Esophagus squamous epithelium (tissue), 5 donors: ENCODE measurements around the gene ANKLE2. TPM values are rescaled to one million over a fixed set of nuclear protein-coding genes. Genes with fewer than 3 reads are reported as not detected.
A peak's percentile ranks its signal among the peaks of the same experiment; 100 is the strongest.
"Not testable (repeated sequence)": the region's sequence is repeated elsewhere in the genome, so short reads cannot be mapped to it uniquely, and the experiment has no call there.

Experiments used
- DNase-seq: peaks from one replicate; lab custom pipeline; 2025; lab: John Stamatoyannopoulos, UW
- H3K27ac ChIP-seq, 4 donors: fragments of 200-600 bp; sonication (generic); one replicate each; pipeline ENCODE4 v1.5.1; 2016 to 2019; ENCODE audit warnings: mild to moderate bottlenecking in 1 of 4
- H3K27me3 ChIP-seq, 4 donors: fragments of 200-600 bp; sonication (generic); 1 replicate in 3 of 4; 2 replicates in 1 of 4; pipeline versions ENCODE4 v1.5.1 to v1.6.0; 2017 to 2021; ENCODE audit warnings: antibody characterized with exemption in 1 of 4
- H3K36me3 ChIP-seq, 3 donors: fragments of 200-600 bp; sonication (generic); one replicate each; pipeline ENCODE4 v1.5.1; 2016 to 2019
- H3K4me1 ChIP-seq, 3 donors: fragments of 200-600 bp; sonication (generic); one replicate each; pipeline ENCODE4 v1.5.1; 2017 to 2019
- H3K4me3 ChIP-seq, 4 donors: fragments of 200-600 bp; sonication (generic); 1 replicate in 3 of 4; 2 replicates in 1 of 4; pipeline ENCODE4 v1.5.1; 2016 to 2019; ENCODE audit warnings: mild to moderate bottlenecking in 2 of 4, moderate library complexity in 1 of 4
- H3K9me3 ChIP-seq, 3 donors: fragments of 200-600 bp; sonication (generic); one replicate each; pipeline ENCODE4 v1.5.1; 2016 to 2019
- CTCF ChIP-seq, 6 experiments: fragments of 450-650 bp in 4 of 6; fragments of 200-600 bp in 2 of 6; sonication (generic) in 2 of 6; IDR thresholded peaks; one replicate each; pipeline ENCODE4 v1.5.1; 2016 to 2019; ENCODE audit warnings: antibody characterized with exemption in 6 of 6, mild to moderate bottlenecking in 4 of 6, moderate library complexity in 4 of 6
- POLR2A ChIP-seq, 4 donors: fragments of 450-650 bp; IDR thresholded peaks; one replicate each; pipeline ENCODE4 v1.6.1; 2017; ENCODE audit warnings: antibody characterized with exemption in 4 of 4, mild to moderate bottlenecking in 4 of 4, moderate library complexity in 3 of 4
- WGBS, 2 donors: methylation state at CpG; one replicate each; pipeline ENCODE4 v1.1.5; 2018; 5-methylcytosine and 5-hydroxymethylcytosine counted together
- intact Hi-C: fragments of 100-400 bp; cut with DNase I; formaldehyde crosslinking; loops from one replicate; pipeline ENCODE4 v1.15.0; 2022
- total RNA-seq, 4 donors: library from RNA; depleted of rRNA; stranded (reverse); fragments of >200 nt; gene quantifications; one replicate each; pipeline ENCODE4 v1.1.0, GENCODE V29; 2016
- donor health status: DM: yes; HTN: yes; CAD: no.

ANKLE2 gene
- total RNA-seq, 4 donors from 2014 or later = 26.4 to 73.5 (median 57.7) TPM

DNA sequence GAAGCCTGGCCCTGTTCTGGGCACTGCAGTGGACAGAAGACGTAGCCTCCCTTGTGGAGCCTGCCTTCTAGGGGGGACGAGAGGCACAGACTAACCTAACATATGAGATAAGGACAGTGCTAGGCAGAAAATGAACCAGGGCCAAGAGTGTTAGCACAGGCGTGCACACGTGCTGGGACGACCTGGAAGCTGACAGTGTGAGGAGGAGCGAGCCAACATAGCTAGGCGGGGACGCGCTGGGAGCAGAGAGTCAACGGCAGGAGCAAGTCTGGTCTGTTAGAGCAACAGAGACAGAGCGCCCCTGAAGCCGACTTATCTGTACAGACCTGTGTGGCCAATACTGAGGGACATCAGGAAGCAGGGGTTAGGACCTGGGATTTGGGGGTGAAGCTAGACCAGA, 66.2 kb downstream of the ANKLE2 start:
- H3K4me3 ChIP-seq = no peak overlapping the region
- DNase-seq = no peak
- no peak for TF ChIP-seq POLR2A (IDR thresholded peaks at IDR 0.05)
- no peak for TF ChIP-seq CTCF (IDR thresholded peaks at IDR 0.05)

DNA sequence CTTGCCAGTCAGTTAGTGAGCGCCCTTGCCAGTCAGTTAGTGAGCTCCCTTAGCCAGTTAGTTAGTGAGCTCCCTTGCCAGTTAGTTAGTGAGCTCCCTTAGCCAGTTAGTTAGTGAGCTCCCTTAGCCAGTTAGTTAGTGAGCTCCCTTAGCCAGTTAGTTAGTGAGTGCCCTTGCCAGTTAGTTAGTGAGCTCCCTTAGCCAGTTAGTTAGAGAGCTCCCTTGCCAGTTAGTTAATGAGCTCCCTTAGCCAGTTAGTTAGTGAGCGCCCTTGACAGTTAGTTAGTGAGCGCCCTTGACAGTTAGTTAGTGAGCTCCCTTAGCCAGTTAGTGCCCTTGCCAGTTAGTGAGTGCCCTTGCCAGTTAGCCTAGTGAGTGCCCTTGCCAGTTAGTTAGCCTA, 66.7 kb downstream of the ANKLE2 start:
- intact Hi-C loops, H3K4me1 ChIP-seq, DNase-seq, H3K27ac ChIP-seq, H3K9me3 ChIP-seq, H3K27me3 ChIP-seq, H3K4me3 ChIP-seq: not testable (repeated sequence)
- peaks cover 0 to 54% (median 0%) of the 10 kb centered on the region in 3 donors for H3K36me3 ChIP-seq
- WGBS, 2 donors = 94 to 100% methylated on average over 1 to 3 of the region's 3 CpGs

More for the DNA sequence above, 66.2 kb downstream of the ANKLE2 start:
- Histone ChIP-seq H3K4me1 (peaks cover 0 to 7% (median 0%) of the 10 kb centered on the region in 3 donors), H3K27ac (no peak overlapping the region), H3K9me3 (no peaks in the 10 kb centered on the region), H3K27me3 (no peaks in the 10 kb centered on the region), H3K36me3 (peaks cover 0 to 58% (median 0%) of the 10 kb centered on the region in 3 donors)
- intact Hi-C loops = no loop called here
- WGBS, 2 donors = 76 to 84% methylated on average over 10 of the region's 12 CpGs

DNA sequence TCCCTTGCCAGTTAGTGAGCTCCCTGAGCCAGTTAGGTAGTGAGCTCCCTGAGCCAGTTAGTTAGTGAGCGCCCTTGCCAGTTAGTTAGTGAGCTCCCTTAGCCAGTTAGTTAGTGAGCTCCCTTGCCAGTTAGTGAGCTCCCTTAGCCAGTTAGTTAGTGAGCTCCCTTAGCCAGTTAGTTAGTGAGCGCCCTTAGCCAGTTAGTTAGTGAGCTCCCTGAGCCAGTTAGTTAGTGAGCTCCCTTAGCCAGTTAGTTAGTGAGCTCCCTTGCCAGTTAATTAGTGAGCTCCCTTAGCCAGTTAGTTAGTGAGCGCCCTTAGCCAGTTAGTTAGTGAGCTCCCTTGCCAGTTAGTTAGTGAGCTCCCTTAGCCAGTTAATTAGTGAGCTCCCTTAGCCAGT, 69.6 kb downstream of the ANKLE2 start:
- Histone ChIP-seq H3K36me3 (peaks cover 0 to 25% (median 0%) of the 10 kb centered on the region in 3 donors), H3K4me1 (peaks cover 0 to 13% (median 0%) of the 10 kb centered on the region in 3 donors)
- H3K4me3 ChIP-seq, H3K27ac ChIP-seq, H3K9me3 ChIP-seq, DNase-seq, intact Hi-C loops, H3K27me3 ChIP-seq: not testable (repeated sequence)
- 90 to 100% methylated on average over 1 to 2 of the region's 3 CpGs for WGBS, 2 donors

DNA sequence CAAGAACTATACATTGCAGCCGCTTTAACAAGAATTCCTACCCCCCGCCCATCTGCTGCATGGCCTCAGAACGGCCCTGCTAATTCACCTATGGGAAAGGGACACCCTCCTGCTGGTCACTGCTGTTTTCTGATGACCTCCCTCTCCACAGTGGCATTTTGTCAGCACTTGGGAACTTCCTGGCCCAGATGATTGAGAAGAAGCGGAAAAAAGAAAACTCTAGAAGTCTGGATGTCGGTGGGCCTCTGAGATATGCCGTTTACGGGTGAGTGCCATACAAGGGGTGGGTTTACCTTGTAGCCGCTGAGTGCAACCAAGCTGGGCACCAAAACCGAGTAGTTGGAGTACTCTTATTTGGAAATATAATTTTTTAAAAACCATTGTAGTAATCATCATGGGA, 71.5 kb downstream of the ANKLE2 start:
- TF ChIP-seq CTCF (IDR thresholded peaks at IDR 0.05) = no peak
- TF ChIP-seq POLR2A (IDR thresholded peaks at IDR 0.05) = no peak
- 91 to 96% methylated on average over 9 of the region's 9 CpGs for WGBS, 2 donors
- intact Hi-C loops = no loop called here
- DNase-seq = no peak
- Histone ChIP-seq H3K9me3 (no peaks in the 10 kb centered on the region), H3K27me3 (no peaks in the 10 kb centered on the region), H3K27ac (no peak overlapping the region), H3K36me3 (peaks cover 0 to 8% (median 0%) of the 10 kb centered on the region in 3 donors), H3K4me1 (peaks cover 0 to 23% (median 8%) of the 10 kb centered on the region in 3 donors), H3K4me3 (no peak overlapping the region)

DNA sequence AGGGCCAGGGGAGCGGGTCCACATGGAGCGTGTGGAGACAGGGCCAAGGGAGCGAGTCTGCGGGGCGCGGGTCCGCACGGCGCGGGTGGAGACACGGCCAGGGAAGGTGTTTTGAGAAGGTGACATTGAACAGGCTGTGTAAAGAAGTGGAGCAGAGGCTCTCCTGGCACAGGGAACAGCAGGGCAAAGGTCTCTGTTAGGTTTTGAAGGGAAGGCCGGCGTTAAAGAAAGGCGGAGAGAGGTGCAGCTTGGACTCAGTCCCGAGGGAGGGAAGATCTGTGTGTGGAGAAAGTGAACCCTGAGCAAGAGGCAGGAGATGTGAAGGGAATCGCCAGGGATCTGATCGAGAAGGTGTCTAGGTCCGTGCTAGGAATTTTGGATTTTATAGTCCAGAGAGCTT, 72.4 kb downstream of the ANKLE2 start:
- peak overlapping the region in 1 of 4 donors; percentile 12 for H3K4me3 ChIP-seq
- WGBS, 2 donors = 80 to 88% methylated on average over 18 of the region's 18 CpGs
- no peak overlapping the region for H3K27ac ChIP-seq
- H3K27me3 ChIP-seq = no peaks in the 10 kb centered on the region
- H3K36me3 ChIP-seq = peaks cover 0 to 8% (median 0%) of the 10 kb centered on the region in 3 donors
- no peaks in the 10 kb centered on the region for H3K9me3 ChIP-seq
- peaks cover 0 to 24% (median 8%) of the 10 kb centered on the region in 3 donors for H3K4me1 ChIP-seq
- intact Hi-C loops = no loop called here
- TF ChIP-seq POLR2A (IDR thresholded peaks at IDR 0.05) = no peak
- TF ChIP-seq CTCF (IDR thresholded peaks at IDR 0.05) = no peak
- DNase-seq = no peak

- no CpG with 5 or more reads among the region's 134 CpGs for WGBS, 2 donors
- peak within 1 kb of the TSS; percentile 73 to 99 (median 90) for H3K4me3 ChIP-seq
- intact Hi-C loops = no loop called here
- DNase-seq = peak; percentile 74
- no peaks in the 10 kb centered on the region for H3K27me3 ChIP-seq
- H3K9me3 ChIP-seq = no peaks in the 10 kb centered on the region
- TF ChIP-seq POLR2A (IDR thresholded peaks at IDR 0.05) (peak in 1 of 4 donors; percentile 29), CTCF (IDR thresholded peaks at IDR 0.05) (peak in 3 of 6 experiments; percentile 25 to 39 (median 30))
- H3K4me1 ChIP-seq = peaks cover 0 to 24% (median 8%) of the 10 kb centered on the region in 3 donors
- H3K36me3 ChIP-seq = peaks cover 0 to 8% (median 0%) of the 10 kb centered on the region in 3 donors
- H3K27ac ChIP-seq = peak within 1 kb of the TSS; percentile 62 to 92 (median 80)
Measured at GRCh38 chr12:132687211-132688164, 74.1 kb downstream of the ANKLE2 start, which contains the start of the genes POLE and PXMP2. POLE (minus strand) TSS chr12:132687342; CDS start chr12:132687315, 27 bp downstream. PXMP2 (plus strand) TSS chr12:132687587; CDS start chr12:132687671, 84 bp downstream.
